IPS-20b (cell line): Measurements from ENCODE around the gene KDM2B.

Source experiments
- H3K27ac ChIP-seq: one replicate; pipeline ENCODE4 v1.5.1; 2013; ENCODE audit warnings: low read length
- H3K27me3 ChIP-seq: 2 replicates; pipeline ENCODE4 v1.6.1; 2013; ENCODE audit warnings: mild to moderate bottlenecking, low read length, inconsistent platforms; ENCODE audit not compliant: insufficient read depth
- H3K36me3 ChIP-seq: 2 replicates; pipeline ENCODE4 v1.6.1; 2013; ENCODE audit warnings: low read depth, mild to moderate bottlenecking, inconsistent platforms, low read length, moderate library complexity; ENCODE audit not compliant: insufficient read depth
- H3K4me1 ChIP-seq: 2 replicates; pipeline ENCODE4 v1.6.1; 2013; ENCODE audit warnings: mild to moderate bottlenecking, control low read depth, inconsistent platforms, low read length, moderate library complexity; ENCODE audit not compliant: insufficient read depth
- H3K4me3 ChIP-seq: 2 replicates; pipeline ENCODE4 v1.5.1; 2013; ENCODE audit warnings: mild to moderate bottlenecking, low read length, inconsistent platforms
- H3K9ac ChIP-seq: 2 replicates; pipeline ENCODE4 v1.6.1; 2013; ENCODE audit warnings: low read depth, mild to moderate bottlenecking, inconsistent platforms, low read length, moderate library complexity
- H3K9me3 ChIP-seq: 2 replicates; pipeline ENCODE4 v1.6.1; 2013; ENCODE audit warnings: mild to moderate bottlenecking, low read depth, low read length, inconsistent platforms; ENCODE audit not compliant: insufficient read depth

Gene KDM2B

DNA sequence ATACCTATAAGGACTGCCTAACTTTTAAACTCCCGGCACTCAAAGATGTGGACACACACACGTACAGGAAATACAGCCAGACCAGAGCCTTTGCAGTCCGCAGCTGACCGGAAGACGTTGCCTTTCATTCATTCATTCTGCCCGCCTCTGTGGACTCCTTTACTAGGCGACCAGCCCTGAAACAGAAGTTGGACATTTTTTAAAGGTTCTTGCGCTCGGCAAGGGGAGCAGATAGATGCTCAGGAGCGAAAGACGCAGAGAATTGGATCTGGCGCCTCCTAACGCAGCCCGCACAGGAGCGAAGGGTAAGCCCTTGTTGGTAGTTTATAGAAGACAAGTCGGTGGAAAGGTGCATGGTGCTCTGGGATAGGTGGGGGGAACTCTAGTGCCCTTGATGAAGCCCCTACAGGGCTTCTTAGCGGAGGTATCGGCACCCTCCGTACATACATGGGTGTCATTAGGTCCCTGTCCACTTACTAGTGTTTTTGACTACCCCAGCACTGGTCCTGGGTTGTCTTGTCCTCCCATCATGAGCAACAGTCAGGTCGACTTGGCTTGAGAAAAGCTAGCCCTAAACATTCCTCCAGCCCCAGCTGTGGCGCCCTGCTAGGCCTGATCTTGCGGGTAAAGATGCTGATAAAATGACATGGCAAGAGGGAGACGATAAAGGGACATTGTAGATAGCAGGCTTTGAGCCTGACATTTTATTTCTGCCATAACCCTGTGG, at the start of gene KDM2B:
Gene KDM2B (minus strand): TSS at position 65 of the 727 bp plus-strand sequence. CDS start 112 bp downstream, outside the sequence.
- H3K36me3 ChIP-seq: peaks cover under 1% of the 10 kb centered on the region; the same call in 1 of the 2 replicates
- H3K27ac ChIP-seq: peak within 1 kb of the TSS; percentile 80
- H3K9me3 ChIP-seq: no peaks in the 10 kb centered on the region
- peak within 1 kb of the TSS; percentile 96 for H3K9ac ChIP-seq
- no peaks in the 10 kb centered on the region for H3K27me3 ChIP-seq
- peak within 1 kb of the TSS; percentile 90 for H3K4me3 ChIP-seq
- H3K4me1 ChIP-seq: peaks cover 21% of the 10 kb centered on the region

DNA sequence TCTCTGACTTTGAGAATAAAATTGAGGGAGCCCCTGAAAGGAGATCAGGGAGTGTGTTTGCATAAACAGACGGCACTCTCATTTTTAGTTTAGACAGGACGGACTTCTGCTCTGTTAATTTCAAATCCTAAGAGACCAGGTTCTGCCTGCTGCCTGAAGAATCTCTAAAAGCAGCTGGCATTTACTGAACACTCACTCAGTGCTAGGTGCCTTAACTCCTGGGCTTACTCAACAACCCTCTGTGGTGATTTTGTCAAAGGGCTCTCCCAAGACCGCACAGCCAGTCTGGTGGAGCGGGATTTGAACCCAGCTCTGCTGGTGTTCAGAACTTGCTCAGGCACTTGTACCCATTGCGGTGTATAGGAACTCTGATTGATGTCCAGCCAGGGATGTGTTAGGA, 47.7 kb upstream of the KDM2B start:
- Histone ChIP-seq H3K27ac (no peak overlapping the region), H3K4me3 (peak overlapping the region; percentile 92; the same call in 1 of the 2 replicates), H3K27me3 (no peaks in the 10 kb centered on the region), H3K9me3 (no peaks in the 10 kb centered on the region), H3K9ac (peak overlapping the region; percentile 76; the same call in 1 of the 2 replicates), H3K36me3 (peaks cover 8% of the 10 kb centered on the region; the same call in 1 of the 2 replicates), H3K4me1 (peaks cover 34% of the 10 kb centered on the region; the same call in 1 of the 2 replicates)

DNA sequence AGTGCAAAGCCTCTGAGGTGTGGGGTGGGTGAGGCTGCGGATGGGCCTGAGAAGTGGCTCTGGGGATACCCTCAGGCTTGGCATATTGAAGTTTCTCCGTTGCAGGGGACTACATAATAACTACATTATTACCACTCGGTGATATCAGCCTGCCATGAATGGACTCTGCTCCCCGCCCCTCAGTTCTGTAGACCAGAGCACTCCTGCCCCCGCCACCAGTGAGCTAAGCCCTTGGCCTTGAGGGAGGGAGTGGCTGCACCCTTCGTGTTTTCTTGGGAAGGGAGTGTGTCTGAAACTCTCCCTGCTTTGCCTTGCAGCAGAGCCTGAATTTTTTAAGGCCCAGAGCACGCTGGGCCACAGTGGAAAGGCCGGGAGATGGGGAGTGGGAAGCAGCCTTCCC, 47.2 kb upstream of the KDM2B start:
- Histone ChIP-seq H3K9me3 (no peaks in the 10 kb centered on the region), H3K9ac (peak overlapping the region; percentile 76; the same call in 1 of the 2 replicates), H3K36me3 (peaks cover 8% of the 10 kb centered on the region; the same call in 1 of the 2 replicates), H3K4me3 (peak overlapping the region; percentile 92), H3K27ac (no peak overlapping the region), H3K4me1 (peaks cover 33% of the 10 kb centered on the region; the same call in 1 of the 2 replicates), H3K27me3 (no peaks in the 10 kb centered on the region)

DNA sequence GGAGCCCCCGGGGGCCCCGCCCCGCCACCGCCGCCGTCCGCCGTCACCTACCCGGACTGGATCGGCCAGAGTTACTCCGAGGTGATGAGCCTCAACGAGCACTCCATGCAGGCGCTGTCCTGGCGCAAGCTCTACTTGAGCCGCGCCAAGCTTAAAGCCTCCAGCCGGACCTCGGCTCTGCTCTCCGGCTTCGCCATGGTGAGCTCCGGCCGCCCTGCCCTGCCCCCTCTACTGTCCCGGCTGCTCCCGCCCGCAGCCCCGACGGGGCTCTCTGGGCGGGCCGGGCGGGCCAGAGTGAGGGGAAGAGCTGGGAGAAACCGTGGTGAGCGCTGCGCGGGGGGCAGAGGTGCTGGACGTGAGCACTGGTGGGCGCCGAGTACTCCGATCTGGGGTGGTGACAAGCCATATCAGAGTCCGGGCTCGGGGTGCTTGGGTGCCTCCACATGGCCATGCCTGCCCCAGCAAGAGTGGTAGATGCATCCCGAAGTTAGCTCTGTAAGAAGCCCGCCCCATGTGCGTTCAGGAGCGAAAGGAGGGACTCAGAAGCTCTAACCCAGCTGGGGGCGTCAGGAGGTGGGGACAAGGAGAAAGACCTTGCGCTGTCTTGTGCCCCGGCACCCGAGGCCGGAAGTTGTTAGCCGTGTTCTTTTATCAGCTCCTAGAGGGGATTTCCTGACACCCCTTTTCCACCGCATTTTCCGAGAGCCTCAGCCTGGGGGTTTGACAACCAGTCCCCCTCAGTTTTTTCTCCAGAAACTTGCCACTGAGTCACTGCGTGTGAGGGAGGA, 46.2 kb upstream of the KDM2B start:
- no peaks in the 10 kb centered on the region for H3K27me3 ChIP-seq
- H3K36me3 ChIP-seq: peaks cover 8% of the 10 kb centered on the region; the same call in 1 of the 2 replicates

DNA sequence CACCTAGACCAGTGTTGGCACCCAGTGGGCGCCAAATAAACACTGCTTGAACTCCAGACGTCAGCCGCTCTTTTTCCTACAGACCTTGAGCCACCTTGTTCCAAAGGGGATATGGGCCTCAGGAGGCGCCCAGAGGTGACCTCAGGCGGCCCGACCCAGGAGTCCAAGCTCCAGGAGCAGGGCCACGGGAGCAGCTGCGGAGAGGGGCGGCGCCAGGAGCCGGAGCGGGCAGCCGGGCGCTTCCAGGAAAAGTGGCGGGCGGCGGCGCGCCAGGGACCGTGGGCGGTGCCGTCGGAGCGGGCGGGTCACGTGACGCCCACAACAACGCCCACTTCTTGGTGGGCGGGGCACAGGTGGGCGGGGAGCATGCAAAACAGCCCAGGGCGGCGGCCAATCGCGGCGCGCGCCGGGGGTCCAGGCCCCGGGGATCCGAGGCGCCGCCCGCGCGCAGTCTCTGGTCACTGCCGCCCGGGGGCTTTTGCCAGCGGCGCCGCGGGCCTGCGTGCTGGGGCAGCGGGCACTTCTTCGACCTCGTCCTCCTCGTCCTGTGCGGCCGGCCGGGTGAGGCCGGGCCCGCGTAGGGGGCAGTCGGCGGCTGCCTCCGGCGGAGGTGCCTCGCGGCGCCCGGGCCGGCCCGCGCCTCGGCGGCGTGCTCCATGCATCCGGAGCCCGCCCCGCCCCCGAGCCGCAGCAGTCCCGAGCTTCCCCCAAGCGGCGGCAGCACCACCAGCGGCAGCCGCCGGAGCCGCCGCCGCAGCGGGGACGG, 45.4 kb upstream of the KDM2B start, which contains the start of gene ORAI1:
Gene ORAI1 (plus strand): TSS at position 444 of the 766 bp plus-strand sequence.
- H3K4me1 ChIP-seq: peaks cover 20% of the 10 kb centered on the region; the same call in 1 of the 2 replicates
- H3K9me3 ChIP-seq: no peaks in the 10 kb centered on the region
- H3K9ac ChIP-seq: peak within 1 kb of the TSS; percentile 76; the same call in 1 of the 2 replicates
- peaks cover 7% of the 10 kb centered on the region; the same call in 1 of the 2 replicates for H3K36me3 ChIP-seq
- no peaks in the 10 kb centered on the region for H3K27me3 ChIP-seq
- H3K4me3 ChIP-seq: peak within 1 kb of the TSS; percentile 92
- H3K27ac ChIP-seq: peak within 1 kb of the TSS; percentile 80

More for the DNA sequence above, 46.2 kb upstream of the KDM2B start:
- Histone ChIP-seq H3K4me1 (peaks cover 23% of the 10 kb centered on the region; the same call in 1 of the 2 replicates), H3K9me3 (no peaks in the 10 kb centered on the region), H3K4me3 (peak overlapping the region; percentile 92), H3K27ac (peak overlapping the region; percentile 80), H3K9ac (peak overlapping the region; percentile 76; the same call in 1 of the 2 replicates)

DNA sequence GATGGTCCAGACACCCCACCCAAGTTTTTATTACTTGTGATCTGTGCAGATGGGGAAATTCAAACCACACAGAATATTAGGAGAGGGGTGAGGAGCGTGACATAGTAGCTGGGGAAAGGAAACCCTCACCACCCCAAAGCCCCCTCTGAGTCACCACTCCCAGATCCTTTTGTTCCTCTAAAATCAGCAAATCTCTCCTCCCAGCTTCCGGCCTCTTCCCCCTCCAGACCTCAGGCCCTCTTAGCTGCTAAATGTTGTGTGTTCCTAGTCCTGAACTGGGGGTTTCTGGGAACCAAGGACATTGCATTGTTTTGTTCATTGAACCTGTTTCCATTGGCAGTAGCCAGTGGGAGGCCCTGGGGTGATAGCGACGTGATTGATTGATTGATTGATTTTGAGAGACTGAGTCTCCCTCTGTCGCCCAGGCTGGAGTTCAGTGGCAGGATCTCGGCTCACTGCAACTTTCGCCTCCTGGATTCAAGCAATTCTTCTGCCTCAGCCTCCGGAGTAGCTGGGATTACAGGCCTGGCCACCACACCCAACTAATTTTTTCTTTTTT, 39.6 kb upstream of the KDM2B start:
- no peaks in the 10 kb centered on the region for H3K9me3 ChIP-seq
- H3K9ac ChIP-seq: peak overlapping the region; percentile 45; the same call in 1 of the 2 replicates
- no peak overlapping the region for H3K27ac ChIP-seq
- no peaks in the 10 kb centered on the region for H3K36me3 ChIP-seq
- no peak overlapping the region for H3K4me3 ChIP-seq
- H3K27me3 ChIP-seq: no peaks in the 10 kb centered on the region
- peaks cover 15% of the 10 kb centered on the region; the same call in 1 of the 2 replicates for H3K4me1 ChIP-seq

DNA sequence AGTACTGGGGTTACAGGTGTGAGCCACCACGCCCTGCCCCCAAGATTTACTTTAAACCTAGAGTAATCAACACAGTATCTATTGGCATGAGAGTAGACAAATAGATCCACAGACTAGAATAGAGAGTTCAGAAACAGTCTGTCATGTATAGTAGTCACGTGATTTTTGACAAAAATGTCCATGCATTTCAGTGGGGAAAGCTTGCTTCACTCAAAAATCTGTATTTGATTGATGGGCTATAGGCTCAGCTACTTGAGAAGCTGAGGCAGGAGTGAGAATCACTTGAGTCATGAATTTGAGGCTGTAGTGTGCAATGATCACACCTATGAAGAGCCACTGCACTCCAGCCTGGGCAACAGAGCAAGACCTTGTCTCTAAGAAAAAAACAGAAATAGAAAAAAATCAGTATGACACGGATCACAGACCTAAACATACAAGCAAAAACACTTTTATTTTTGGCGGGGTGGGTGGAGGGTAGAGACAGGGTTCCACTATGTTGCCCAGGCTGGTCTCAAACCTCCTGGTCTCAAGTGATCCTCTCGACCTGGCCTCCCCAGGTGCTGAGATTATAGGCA, 37.9 kb upstream of the KDM2B start:
- Histone ChIP-seq H3K4me1 (peaks cover 9% of the 10 kb centered on the region; the same call in 1 of the 2 replicates), H3K27ac (no peak overlapping the region), H3K9ac (no peak overlapping the region), H3K27me3 (no peaks in the 10 kb centered on the region), H3K9me3 (no peaks in the 10 kb centered on the region), H3K4me3 (no peak overlapping the region), H3K36me3 (no peaks in the 10 kb centered on the region)

DNA sequence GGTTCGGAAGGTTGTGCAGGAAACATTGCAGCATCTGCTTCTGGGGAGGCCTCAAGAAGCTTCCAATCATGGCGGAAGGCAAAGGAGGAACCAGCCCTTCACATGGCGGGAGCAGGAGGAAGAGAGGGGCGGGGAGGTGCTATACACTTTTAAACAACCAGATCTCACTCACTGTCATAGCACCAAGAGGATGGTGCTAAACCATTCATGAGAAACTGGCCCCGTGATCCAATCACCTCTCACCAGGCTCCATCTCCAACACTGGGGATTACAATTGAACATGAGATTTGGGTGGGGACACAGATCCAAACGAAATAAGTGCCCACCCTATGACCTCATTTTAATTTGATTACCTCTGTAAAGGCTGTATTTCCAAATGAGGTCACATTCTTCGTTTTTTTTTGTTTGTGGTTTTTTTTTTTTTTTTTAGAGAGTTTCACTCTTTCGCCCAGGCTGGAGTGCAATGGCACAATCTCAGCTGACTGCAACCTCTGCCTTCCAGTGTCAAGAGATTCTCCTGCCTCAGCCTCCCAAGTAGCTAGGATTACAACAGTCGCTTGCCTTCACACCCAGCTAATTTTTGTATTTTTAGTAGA, 34.1 kb upstream of the KDM2B start:
- Histone ChIP-seq H3K4me3 (no peak overlapping the region), H3K4me1 (peaks cover 1% of the 10 kb centered on the region; the same call in 1 of the 2 replicates), H3K9ac (no peak overlapping the region), H3K36me3 (no peaks in the 10 kb centered on the region), H3K9me3 (no peaks in the 10 kb centered on the region), H3K27me3 (no peaks in the 10 kb centered on the region), H3K27ac (no peak overlapping the region)

DNA sequence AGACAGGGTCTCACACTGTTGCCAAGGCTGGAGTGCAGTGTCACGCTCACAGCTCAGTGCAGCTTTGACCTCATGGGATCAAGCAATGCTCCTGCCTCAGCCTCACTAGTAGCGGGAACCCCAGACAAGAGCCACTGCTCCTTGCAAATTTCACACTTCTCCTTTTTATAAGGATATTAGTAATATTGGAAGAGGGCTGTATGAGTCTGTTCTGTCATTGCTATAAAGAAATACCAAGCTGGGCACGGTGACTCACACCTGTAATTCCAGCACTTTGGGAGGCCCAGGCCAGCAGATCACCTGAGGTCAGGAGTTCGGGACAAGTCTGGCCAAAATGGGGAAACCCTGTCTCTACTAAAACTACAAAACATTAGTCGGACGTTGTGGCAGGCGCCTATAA, 32.6 kb upstream of the KDM2B start:
- Histone ChIP-seq H3K36me3 (no peaks in the 10 kb centered on the region), H3K9me3 (no peaks in the 10 kb centered on the region), H3K4me1 (no peaks in the 10 kb centered on the region; the same call in 1 of the 2 replicates), H3K27ac (no peak overlapping the region), H3K4me3 (no peak overlapping the region), H3K9ac (no peak overlapping the region), H3K27me3 (no peaks in the 10 kb centered on the region)

DNA sequence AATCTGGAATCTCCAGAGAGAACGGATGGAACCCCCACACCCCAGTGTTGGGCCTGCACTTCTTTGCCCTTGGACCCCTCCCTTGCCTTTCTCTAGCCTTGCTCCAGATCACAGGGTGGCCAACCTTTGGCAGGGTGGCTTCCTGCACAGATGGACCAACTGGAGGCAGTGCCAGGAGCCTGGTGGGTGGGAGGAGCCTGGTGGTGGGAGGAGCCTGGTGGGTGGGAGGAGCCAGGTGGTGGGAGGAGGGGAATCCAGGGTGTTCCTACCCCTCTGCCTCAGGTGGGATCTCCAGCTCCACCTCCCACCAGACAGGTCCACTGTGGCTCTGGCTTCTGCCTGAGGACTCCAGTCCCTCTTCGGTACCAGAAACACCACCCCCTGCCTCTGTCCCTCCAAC, 30.5 kb upstream of the KDM2B start:
- Histone ChIP-seq H3K4me1 (no peaks in the 10 kb centered on the region; the same call in 1 of the 2 replicates), H3K9ac (no peak overlapping the region), H3K4me3 (no peak overlapping the region)

More for the DNA sequence above, 30.5 kb upstream of the KDM2B start:
- H3K27ac ChIP-seq: no peak overlapping the region
- no peaks in the 10 kb centered on the region for H3K27me3 ChIP-seq
- no peaks in the 10 kb centered on the region for H3K36me3 ChIP-seq
- H3K9me3 ChIP-seq: no peaks in the 10 kb centered on the region
